ENCODE measurements around the gene NLRX1.

GRCh38 chr11:119202554-119202953, 34.0 kb downstream of the NLRX1 start:
- TF ChIP-seq, protein P1, sequence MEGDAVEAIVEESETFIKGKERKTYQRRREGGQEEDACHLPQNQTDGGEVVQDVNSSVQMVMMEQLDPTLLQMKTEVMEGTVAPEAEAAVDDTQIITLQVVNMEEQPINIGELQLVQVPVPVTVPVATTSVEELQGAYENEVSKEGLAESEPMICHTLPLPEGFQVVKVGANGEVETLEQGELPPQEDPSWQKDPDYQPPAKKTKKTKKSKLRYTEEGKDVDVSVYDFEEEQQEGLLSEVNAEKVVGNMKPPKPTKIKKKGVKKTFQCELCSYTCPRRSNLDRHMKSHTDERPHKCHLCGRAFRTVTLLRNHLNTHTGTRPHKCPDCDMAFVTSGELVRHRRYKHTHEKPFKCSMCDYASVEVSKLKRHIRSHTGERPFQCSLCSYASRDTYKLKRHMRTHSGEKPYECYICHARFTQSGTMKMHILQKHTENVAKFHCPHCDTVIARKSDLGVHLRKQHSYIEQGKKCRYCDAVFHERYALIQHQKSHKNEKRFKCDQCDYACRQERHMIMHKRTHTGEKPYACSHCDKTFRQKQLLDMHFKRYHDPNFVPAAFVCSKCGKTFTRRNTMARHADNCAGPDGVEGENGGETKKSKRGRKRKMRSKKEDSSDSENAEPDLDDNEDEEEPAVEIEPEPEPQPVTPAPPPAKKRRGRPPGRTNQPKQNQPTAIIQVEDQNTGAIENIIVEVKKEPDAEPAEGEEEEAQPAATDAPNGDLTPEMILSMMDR (IDR thresholded peaks at IDR 0.05; ENCODE audit: low read depth, low read length, poor library complexity, severe bottlenecking): no peak
- TF ChIP-seq EZH2phosphoT487 (IDR thresholded peaks at IDR 0.05; ENCODE audit: borderline replicate concordance, low read length): no peak

Measured in DOHH2 (cell line).